Mammary epithelial cell (primary cell): ENCODE data around the gene NCAM1.

ENCODE experiments used
- CTCF ChIP-seq, 2 donors: IDR thresholded peaks in 1 of 2; conservative IDR thresholded peaks in 1 of 2; 2 replicates each; pipeline ENCODE4 v1.5.1; 2011 to 2012; ENCODE audit warnings: inconsistent platforms in 2 of 2, low read length in 2 of 2, mild to moderate bottlenecking in 2 of 2, control low read depth in 1 of 2, low read depth in 1 of 2; ENCODE audit not compliant: insufficient read depth in 1 of 2; ENCODE audit errors: extremely low read depth in 1 of 2
- EZH2 ChIP-seq: IDR thresholded peaks from 2 replicates; pipeline ENCODE4 v1.6.1; 2012; ENCODE audit warnings: low read length, inconsistent platforms, borderline replicate concordance

- TF ChIP-seq CTCF (conservative IDR thresholded peaks at IDR 0.05 in 1 of 2, IDR thresholded peaks at IDR 0.05 in 1 of 2; ENCODE audit: extremely low read depth in 1 of 2, insufficient read depth in 1 of 2, low read depth in 1 of 2, low read length in 2 of 2) (no peak), EZH2 (no peak)
Observed at GRCh38 chr11:113198972-113199661, 237.9 kb downstream of the NCAM1 start.
